ENCODE measurements around the gene POLE. TPM values are rescaled to one million over a fixed set of nuclear protein-coding genes. Genes with fewer than 3 reads are reported as not detected.

The POLE gene
- total RNA-seq, 1 experiment from 2014 or later: 147 TPM

DNA sequence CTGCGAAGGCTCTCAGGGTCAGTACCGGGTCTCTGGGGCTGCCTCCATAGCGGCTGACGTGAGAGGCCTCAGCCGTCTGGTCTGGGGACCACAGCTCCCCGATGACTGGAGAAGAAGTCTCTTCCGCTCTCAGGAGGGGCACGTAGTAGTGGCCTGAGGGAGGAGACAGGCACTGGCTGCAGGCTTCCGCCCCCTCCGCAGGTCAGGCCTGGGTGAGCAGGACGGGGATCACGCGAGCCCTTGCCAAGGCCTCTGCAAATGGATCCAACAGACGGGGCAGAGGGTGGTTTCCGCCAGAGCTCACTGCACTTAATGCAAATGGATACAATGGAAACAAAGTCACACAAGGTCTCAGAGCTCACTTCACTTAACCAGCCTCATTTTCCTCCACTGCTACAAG is 49.8 kb upstream of the POLE start:
- no peak overlapping the region for H3K4me3 Mint-ChIP-seq
- H3T11ph ChIP-seq (ENCODE audit: low read length): no peak overlapping the region
- H2AFZ ChIP-seq (ENCODE audit: low read length): no peak overlapping the region
- no peak overlapping the region for H3K56ac ChIP-seq (ENCODE audit: insufficient read length, low read depth, low read length)
- no peak overlapping the region for H2BK120ac ChIP-seq (ENCODE audit: low read depth, low read length, poor library complexity, severe bottlenecking)
- H3K4me1 Mint-ChIP-seq: no peaks in the 10 kb centered on the region
- no peaks in the 10 kb centered on the region for H3K4me1 ChIP-seq (ENCODE audit: insufficient read depth, low read length)
- peaks cover 67 to 96% (median 93%) of the 10 kb centered on the region in 3 experiments for H3K36me3 Mint-ChIP-seq (ENCODE audit: insufficient read depth in 1 of 3, low read depth in 3 of 3)
- H4K5ac ChIP-seq (ENCODE audit: insufficient read length, low read depth, low read length): no peak overlapping the region
- H2BK20ac ChIP-seq (ENCODE audit: low read depth, low read length, poor library complexity, severe bottlenecking): no peak overlapping the region
- no peaks in the 10 kb centered on the region for H3K23me2 ChIP-seq (ENCODE audit: insufficient read length, low read depth, low read length, poor library complexity, severe bottlenecking)
- no peak overlapping the region for H3K23ac ChIP-seq (ENCODE audit: insufficient read length, low read depth, low read length)
- no peak for DNase-seq
- no peaks in the 10 kb centered on the region for H3K9me3 Mint-ChIP-seq
- no peak overlapping the region for H3K14ac ChIP-seq (ENCODE audit: insufficient read depth, low read length)
- TF ChIP-seq, protein P1, sequence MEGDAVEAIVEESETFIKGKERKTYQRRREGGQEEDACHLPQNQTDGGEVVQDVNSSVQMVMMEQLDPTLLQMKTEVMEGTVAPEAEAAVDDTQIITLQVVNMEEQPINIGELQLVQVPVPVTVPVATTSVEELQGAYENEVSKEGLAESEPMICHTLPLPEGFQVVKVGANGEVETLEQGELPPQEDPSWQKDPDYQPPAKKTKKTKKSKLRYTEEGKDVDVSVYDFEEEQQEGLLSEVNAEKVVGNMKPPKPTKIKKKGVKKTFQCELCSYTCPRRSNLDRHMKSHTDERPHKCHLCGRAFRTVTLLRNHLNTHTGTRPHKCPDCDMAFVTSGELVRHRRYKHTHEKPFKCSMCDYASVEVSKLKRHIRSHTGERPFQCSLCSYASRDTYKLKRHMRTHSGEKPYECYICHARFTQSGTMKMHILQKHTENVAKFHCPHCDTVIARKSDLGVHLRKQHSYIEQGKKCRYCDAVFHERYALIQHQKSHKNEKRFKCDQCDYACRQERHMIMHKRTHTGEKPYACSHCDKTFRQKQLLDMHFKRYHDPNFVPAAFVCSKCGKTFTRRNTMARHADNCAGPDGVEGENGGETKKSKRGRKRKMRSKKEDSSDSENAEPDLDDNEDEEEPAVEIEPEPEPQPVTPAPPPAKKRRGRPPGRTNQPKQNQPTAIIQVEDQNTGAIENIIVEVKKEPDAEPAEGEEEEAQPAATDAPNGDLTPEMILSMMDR (conservative IDR thresholded peaks at IDR 0.05): no peak
- H3K79me2 ChIP-seq (ENCODE audit: insufficient read depth, low read length): no peaks in the 10 kb centered on the region
- no peak overlapping the region for H3K4ac ChIP-seq (ENCODE audit: low read depth, low read length)
- no peak overlapping the region for H2BK12ac ChIP-seq (ENCODE audit: insufficient read length, low read depth, low read length)
- H3K9ac ChIP-seq (ENCODE audit: extremely low read depth, insufficient read length, low read length): no peak overlapping the region
- no peaks in the 10 kb centered on the region for H3K79me1 ChIP-seq (ENCODE audit: insufficient read depth, low read depth, low read length, poor library complexity, severe bottlenecking)
- H3K27ac ChIP-seq (ENCODE audit: insufficient read length, low read depth, low read length): no peak overlapping the region
- no CpG with 5 or more reads among the region's 15 CpGs for WGBS (ENCODE audit: extremely low coverage, insufficient read length, low lambda C conversion rate)
- no peak overlapping the region for H3K4me2 ChIP-seq (ENCODE audit: insufficient read depth, insufficient read length, low read length)
- H3K18ac ChIP-seq (ENCODE audit: insufficient read length, low read depth, low read length): no peak overlapping the region
- H4K20me1 ChIP-seq (ENCODE audit: control insufficient read depth, insufficient read depth, insufficient read length): no peaks in the 10 kb centered on the region
- no peak overlapping the region for H4K91ac ChIP-seq (ENCODE audit: insufficient read length, low read depth, low read length)
- H2BK5ac ChIP-seq (ENCODE audit: insufficient read length, low read length): no peak overlapping the region
- H3K9me3 ChIP-seq (ENCODE audit: control insufficient read depth, low read depth, low read length): no peaks in the 10 kb centered on the region
- H3K27me3 Mint-ChIP-seq (ENCODE audit: low read depth): no peaks in the 10 kb centered on the region
- H3K27me3 ChIP-seq (ENCODE audit: insufficient read depth, low read length): no peaks in the 10 kb centered on the region
- peak overlapping the region in 1 of 3 experiments; percentile 73; a peak in 1 of 7 replicates for H3K27ac Mint-ChIP-seq
- H4K8ac ChIP-seq (replicated peaks; ENCODE audit: insufficient read length, low read depth, low read length): no peak overlapping the region
- H2BK15ac ChIP-seq (ENCODE audit: low read depth, low read length): no peak overlapping the region
- H2AK5ac ChIP-seq (ENCODE audit: insufficient read length, low read length): no peak overlapping the region

All from H9 (cell line).